Measurements from ENCODE around the gene AKAP3.

GRCh38 chr12:4690760-4691159 is 41.9 kb upstream of the AKAP3 start:
- no peak for TF ChIP-seq YY1 (IDR thresholded peaks at IDR 0.05; ENCODE audit: insufficient read depth, insufficient read length)
- TF ChIP-seq SUZ12 (IDR thresholded peaks at IDR 0.05; ENCODE audit: extremely low read depth, insufficient read depth, insufficient read length) = no peak
- no peak for TF ChIP-seq ZNF274 (IDR thresholded peaks at IDR 0.05; ENCODE audit: low read depth, low read length)
